GM12878 (cell line): ENCODE results near the gene FMC1. TPM values are rescaled to one million over a fixed set of nuclear protein-coding genes. Genes with fewer than 3 reads are reported as not detected.

Experiments
- BRCA1 ChIP-seq: IDR thresholded peaks from 2 replicates; pipeline ENCODE4 v1.6.1; 2011; ENCODE audit warnings: low read depth, low read length, improper control_type of control experiment
- CHD2 ChIP-seq: IDR thresholded peaks from 2 replicates; pipeline ENCODE4 v1.6.1; 2011; ENCODE audit warnings: low read depth, low read length, improper control_type of control experiment, borderline replicate concordance
- CREB1 ChIP-seq: IDR thresholded peaks from 2 replicates; pipeline ENCODE4 v1.6.1; 2012; ENCODE audit warnings: low read depth, mild to moderate bottlenecking, inconsistent platforms
- DPF2 ChIP-seq: fragments of 450-650 bp; IDR thresholded peaks from 2 replicates; pipeline ENCODE4 v1.6.1; 2017; ENCODE audit warnings: mild to moderate bottlenecking
- E4F1 ChIP-seq: fragments of 450-650 bp; IDR thresholded peaks from 2 replicates; pipeline ENCODE4 v1.6.1; 2018; ENCODE audit warnings: borderline replicate concordance, mild to moderate bottlenecking; ENCODE audit not compliant: partially characterized antibody
- EP300 ChIP-seq, 2 experiments: fragments of 150-350 bp in 1 of 2; IDR thresholded peaks; 2 replicates each; pipeline ENCODE4 v1.6.1; 2011 to 2012; ENCODE audit warnings: low read depth in 2 of 2, low read length in 2 of 2, borderline replicate concordance in 1 of 2, improper control_type of control experiment in 1 of 2, inconsistent platforms in 1 of 2; ENCODE audit not compliant: control insufficient read depth in 1 of 2
- ETV6 ChIP-seq, 2 experiments: fragments of 450-650 bp in 1 of 2; IDR thresholded peaks in 1 of 2; conservative IDR thresholded peaks in 1 of 2; 2 replicates each; pipeline ENCODE4 v1.6.1; 2014; ENCODE audit warnings: antibody characterized with exemption in 1 of 2, borderline replicate concordance in 1 of 2, low read depth in 1 of 2, mild to moderate bottlenecking in 1 of 2, moderate library complexity in 1 of 2
- FOXK2 ChIP-seq: fragments of 450-650 bp; IDR thresholded peaks from 2 replicates; pipeline ENCODE4 v1.6.1; 2017; ENCODE audit warnings: mild to moderate bottlenecking, moderate library complexity
- HCFC1 ChIP-seq: fragments of 150-350 bp; IDR thresholded peaks from 2 replicates; pipeline ENCODE4 v1.6.1; 2014; ENCODE audit warnings: low read length
- HDGF ChIP-seq: fragments of 450-650 bp; IDR thresholded peaks from 2 replicates; pipeline ENCODE4 v1.6.1; 2016; ENCODE audit warnings: antibody characterized with exemption
- IKZF1 ChIP-seq: fragments of 450-650 bp; conservative IDR thresholded peaks from 2 replicates; pipeline ENCODE4 v1.6.1; 2017; ENCODE audit warnings: antibody characterized with exemption, mild to moderate bottlenecking
- MLLT1 ChIP-seq: fragments of 450-650 bp; IDR thresholded peaks from 2 replicates; pipeline ENCODE4 v1.6.1; 2016; ENCODE audit warnings: mild to moderate bottlenecking
- MTA3 ChIP-seq: IDR thresholded peaks from 2 replicates; pipeline ENCODE4 v1.6.1; 2012; ENCODE audit warnings: low read length, inconsistent platforms, borderline replicate concordance
- NR2C1 ChIP-seq: fragments of 450-650 bp; IDR thresholded peaks from 2 replicates; pipeline ENCODE4 v1.6.1; 2017; ENCODE audit warnings: antibody characterized with exemption, mild to moderate bottlenecking, moderate library complexity
- PML ChIP-seq: IDR thresholded peaks from 2 replicates; pipeline ENCODE4 v1.6.1; 2012; ENCODE audit warnings: low read length, inconsistent platforms
- RAD51 ChIP-seq: fragments of 450-650 bp; IDR thresholded peaks from 2 replicates; pipeline ENCODE4 v1.6.1; 2016; ENCODE audit warnings: moderate library complexity, mild to moderate bottlenecking, inconsistent platforms
- RCOR1 ChIP-seq: conservative IDR thresholded peaks from 2 replicates; pipeline ENCODE4 v1.6.1; 2012; ENCODE audit warnings: low read depth, low read length, improper control_type of control experiment
- RELB ChIP-seq: fragments of 450-650 bp; IDR thresholded peaks from 2 replicates; pipeline ENCODE4 v1.6.1; 2017; ENCODE audit warnings: low read depth, mild to moderate bottlenecking, moderate library complexity
- SREBF1 ChIP-seq: IDR thresholded peaks from 2 replicates; pipeline ENCODE4 v1.6.1; 2012; ENCODE audit warnings: mild to moderate bottlenecking, low read length
- ZNF687 ChIP-seq: fragments of 450-650 bp; IDR thresholded peaks from 2 replicates; pipeline ENCODE4 v1.6.1; 2017; ENCODE audit warnings: mild to moderate bottlenecking, moderate library complexity
- polyA plus RNA-seq, 11 experiments: library from polyadenylated mRNA; depleted of rRNA in 4 of 11; unstranded in 6 of 11; stranded (reverse) in 5 of 11; fragments of >200 nt; fragmentation: Nextera tagmentation in 4 of 11; fragmentation: Illumina TruSeq in 1 of 11; extraction: Ambion mirVana in 4 of 11; extraction: Trizol in 1 of 11; gene quantifications; 1 replicate in 1 of 11; 2 replicates in 10 of 11; pipeline versions ENCODE4 v1.2.1 to v1.2.3, GENCODE V29; 2011 to 2016; ENCODE audit warnings: inconsistent platforms in 2 of 11, missing spikeins in 2 of 11, low read depth in 1 of 11
- total RNA-seq, 4 experiments: library from RNA; depleted of rRNA in 3 of 4; stranded (reverse); fragments of >200 nt in 3 of 4; fragmentation: Illumina TruSeq in 1 of 4; extraction: Trizol in 1 of 4; gene quantifications; 2 replicates each; pipeline versions ENCODE4 v1.2.1 to v1.2.3, GENCODE V29; 2013 to 2021

FMC1 gene
- total and polyA plus RNA-seq, 10 of the 15 experiments (the other 5 are each of a cell fraction or from before 2014, with no cell fraction given), result 4.2 to 60.4 (median 15.6) TPM

GRCh38 chr7:139340037-139340807, 915 bp upstream of the FMC1 start (continued):
- TF ChIP-seq DPF2, result peak; percentile 31; the same call in 1 of the 2 replicates
- TF ChIP-seq RELB, result peak; percentile 60
- 0 out of 2 replicates have a peak, but pooled peaks have one; percentile 12 for TF ChIP-seq BRCA1
- TF ChIP-seq CHD2, result peak; percentile 31; the same call in 1 of the 2 replicates
- peak; percentile 59 to 86; a peak in 2 of 4 replicates for TF ChIP-seq ETV6 (conservative IDR thresholded peaks at IDR 0.05 in 1 of 2, IDR thresholded peaks at IDR 0.05 in 1 of 2; ENCODE audit: borderline replicate concordance in 1 of 2, low read depth in 1 of 2)
- peak; percentile 98 for TF ChIP-seq CREB1
- peak; percentile 88 for TF ChIP-seq HCFC1
- no peak; the same call in 1 of the 2 replicates for TF ChIP-seq MTA3
- TF ChIP-seq NR2C1, result peak; percentile 95
- TF ChIP-seq PML, result peak; percentile 73; the same call in 1 of the 2 replicates
- peak; percentile 100 for TF ChIP-seq IKZF1
- peak; percentile 98 for TF ChIP-seq RAD51
- peak; percentile 94 for TF ChIP-seq ZNF687
- peak; percentile 31; the same call in 1 of the 2 replicates for TF ChIP-seq FOXK2
- TF ChIP-seq MLLT1, result peak; percentile 96
- TF ChIP-seq EP300 (IDR thresholded peaks at IDR 0.05; ENCODE audit: borderline replicate concordance in 1 of 2, control insufficient read depth in 1 of 2, low read depth in 2 of 2, low read length in 2 of 2), result peak; percentile 8 to 76; a peak in 3 of 4 replicates
- TF ChIP-seq SREBF1, result peak; percentile 45; the same call in 1 of the 2 replicates
- TF ChIP-seq E4F1, result peak; percentile 59
- TF ChIP-seq HDGF, result no peak
- TF ChIP-seq RCOR1, result no peak
